Adrenal gland (tissue), 5 donors: ENCODE measurements around the gene PDCD4.

Experiments
- CTCF ChIP-seq, 6 experiments: fragments of 450-650 bp in 4 of 6; fragments of 200-600 bp in 2 of 6; sonication (generic) in 1 of 6; IDR thresholded peaks; 1 replicate in 5 of 6; 2 replicates in 1 of 6; pipeline versions ENCODE4 v1.5.1 to v1.8.0; 2016 to 2021; ENCODE audit warnings: antibody characterized with exemption in 6 of 6, mild to moderate bottlenecking in 2 of 6, moderate library complexity in 1 of 6
- POLR2A ChIP-seq, 2 donors: fragments of 450-650 bp; IDR thresholded peaks; one replicate each; pipeline ENCODE4 v1.6.1; 2017; ENCODE audit warnings: antibody characterized with exemption in 2 of 2, mild to moderate bottlenecking in 2 of 2, moderate library complexity in 1 of 2
- donor health status: DM: no; HTN: no; CAD: no.

- TF ChIP-seq POLR2A (IDR thresholded peaks at IDR 0.05) (no peak), CTCF (IDR thresholded peaks at IDR 0.05) (no peak)
Measured at GRCh38 chr10:110898391-110898790, 26.7 kb downstream of the PDCD4 start.
